ENCODE measurements around the gene CD164L2.

The CD164L2 gene

DNA sequence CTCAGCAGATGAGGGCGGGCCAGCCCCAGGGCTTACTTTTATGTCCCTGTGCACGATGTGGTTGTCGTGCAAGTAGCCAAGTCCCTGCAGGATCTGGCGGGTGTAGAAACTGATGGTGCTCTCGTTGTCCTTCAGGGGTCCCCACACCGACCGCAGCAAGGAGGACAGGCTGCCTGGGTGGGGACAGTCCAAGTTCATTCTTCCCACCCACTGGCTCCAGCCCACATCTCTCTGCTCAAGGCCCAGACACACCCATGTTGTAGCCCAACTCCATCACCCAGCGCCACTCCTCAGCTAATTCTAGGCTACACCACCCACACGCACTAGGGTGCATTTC lies 23.3 kb downstream of the CD164L2 start:
- no peak overlapping the region for H3K4me2 ChIP-seq (ENCODE audit: low read depth, low read length, poor library complexity, severe bottlenecking)
- no peak overlapping the region for H2AFZ ChIP-seq (ENCODE audit: low read length)
- no peaks in the 10 kb centered on the region for H3K9me3 ChIP-seq (ENCODE audit: insufficient read depth, low read depth, low read length)
- H3K4me3 ChIP-seq (ENCODE audit: low read length, poor library complexity, severe bottlenecking): no peak overlapping the region
- H4K20me1 ChIP-seq (ENCODE audit: insufficient read depth, low read length, poor library complexity, severe bottlenecking): no peaks in the 10 kb centered on the region
- no peak overlapping the region for H3K9ac ChIP-seq (ENCODE audit: low read depth, low read length, poor library complexity, severe bottlenecking)
- H3K4me1 ChIP-seq (ENCODE audit: insufficient read depth, low read length, poor library complexity, severe bottlenecking): peaks cover 3% of the 10 kb centered on the region
- no peaks in the 10 kb centered on the region for H3K9me2 ChIP-seq (replicated peaks; ENCODE audit: low read depth, low read length)
- TF ChIP-seq, protein P1, sequence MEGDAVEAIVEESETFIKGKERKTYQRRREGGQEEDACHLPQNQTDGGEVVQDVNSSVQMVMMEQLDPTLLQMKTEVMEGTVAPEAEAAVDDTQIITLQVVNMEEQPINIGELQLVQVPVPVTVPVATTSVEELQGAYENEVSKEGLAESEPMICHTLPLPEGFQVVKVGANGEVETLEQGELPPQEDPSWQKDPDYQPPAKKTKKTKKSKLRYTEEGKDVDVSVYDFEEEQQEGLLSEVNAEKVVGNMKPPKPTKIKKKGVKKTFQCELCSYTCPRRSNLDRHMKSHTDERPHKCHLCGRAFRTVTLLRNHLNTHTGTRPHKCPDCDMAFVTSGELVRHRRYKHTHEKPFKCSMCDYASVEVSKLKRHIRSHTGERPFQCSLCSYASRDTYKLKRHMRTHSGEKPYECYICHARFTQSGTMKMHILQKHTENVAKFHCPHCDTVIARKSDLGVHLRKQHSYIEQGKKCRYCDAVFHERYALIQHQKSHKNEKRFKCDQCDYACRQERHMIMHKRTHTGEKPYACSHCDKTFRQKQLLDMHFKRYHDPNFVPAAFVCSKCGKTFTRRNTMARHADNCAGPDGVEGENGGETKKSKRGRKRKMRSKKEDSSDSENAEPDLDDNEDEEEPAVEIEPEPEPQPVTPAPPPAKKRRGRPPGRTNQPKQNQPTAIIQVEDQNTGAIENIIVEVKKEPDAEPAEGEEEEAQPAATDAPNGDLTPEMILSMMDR (conservative IDR thresholded peaks at IDR 0.05; ENCODE audit: low read length): no peak
- TF ChIP-seq EZH2phosphoT487 (IDR thresholded peaks at IDR 0.05; ENCODE audit: borderline replicate concordance): no peak
- H3K79me2 ChIP-seq (ENCODE audit: insufficient read depth, low read length): no peaks in the 10 kb centered on the region
- H3F3A ChIP-seq (ENCODE audit: low read depth): no peaks in the 10 kb centered on the region
- H3K27me3 ChIP-seq (ENCODE audit: insufficient read depth, low read length, poor library complexity, severe bottlenecking): no peaks in the 10 kb centered on the region
- H3K36me3 ChIP-seq (ENCODE audit: insufficient read depth, low read length): no peaks in the 10 kb centered on the region

- H2AFZ ChIP-seq (ENCODE audit: low read length): no peak overlapping the region
- no peak overlapping the region for H3K9ac ChIP-seq (ENCODE audit: low read depth, low read length, poor library complexity, severe bottlenecking)
- no peak overlapping the region for H3K4me2 ChIP-seq (ENCODE audit: low read depth, low read length, poor library complexity, severe bottlenecking)
- no peaks in the 10 kb centered on the region for H4K20me1 ChIP-seq (ENCODE audit: insufficient read depth, low read length, poor library complexity, severe bottlenecking)
- H3K4me1 ChIP-seq (ENCODE audit: insufficient read depth, low read length, poor library complexity, severe bottlenecking): no peaks in the 10 kb centered on the region
- H3K9me2 ChIP-seq (replicated peaks; ENCODE audit: low read depth, low read length): no peaks in the 10 kb centered on the region
- no peaks in the 10 kb centered on the region for H3K36me3 ChIP-seq (ENCODE audit: insufficient read depth, low read length)
- no peaks in the 10 kb centered on the region for H3K79me2 ChIP-seq (ENCODE audit: insufficient read depth, low read length)
- no peaks in the 10 kb centered on the region for H3K9me3 ChIP-seq (ENCODE audit: insufficient read depth, low read depth, low read length)
- H3K4me3 ChIP-seq (ENCODE audit: low read length, poor library complexity, severe bottlenecking): no peak overlapping the region
- H3K27me3 ChIP-seq (ENCODE audit: insufficient read depth, low read length, poor library complexity, severe bottlenecking): no peaks in the 10 kb centered on the region
- TF ChIP-seq, protein P1 (conservative IDR thresholded peaks at IDR 0.05; ENCODE audit: low read length): no peak
- no peak for TF ChIP-seq EZH2phosphoT487 (IDR thresholded peaks at IDR 0.05; ENCODE audit: borderline replicate concordance)
- H3F3A ChIP-seq (ENCODE audit: low read depth): no peaks in the 10 kb centered on the region
Measured at GRCh38 chr1:27358928-27359313, 24.2 kb downstream of the CD164L2 start.

DNA sequence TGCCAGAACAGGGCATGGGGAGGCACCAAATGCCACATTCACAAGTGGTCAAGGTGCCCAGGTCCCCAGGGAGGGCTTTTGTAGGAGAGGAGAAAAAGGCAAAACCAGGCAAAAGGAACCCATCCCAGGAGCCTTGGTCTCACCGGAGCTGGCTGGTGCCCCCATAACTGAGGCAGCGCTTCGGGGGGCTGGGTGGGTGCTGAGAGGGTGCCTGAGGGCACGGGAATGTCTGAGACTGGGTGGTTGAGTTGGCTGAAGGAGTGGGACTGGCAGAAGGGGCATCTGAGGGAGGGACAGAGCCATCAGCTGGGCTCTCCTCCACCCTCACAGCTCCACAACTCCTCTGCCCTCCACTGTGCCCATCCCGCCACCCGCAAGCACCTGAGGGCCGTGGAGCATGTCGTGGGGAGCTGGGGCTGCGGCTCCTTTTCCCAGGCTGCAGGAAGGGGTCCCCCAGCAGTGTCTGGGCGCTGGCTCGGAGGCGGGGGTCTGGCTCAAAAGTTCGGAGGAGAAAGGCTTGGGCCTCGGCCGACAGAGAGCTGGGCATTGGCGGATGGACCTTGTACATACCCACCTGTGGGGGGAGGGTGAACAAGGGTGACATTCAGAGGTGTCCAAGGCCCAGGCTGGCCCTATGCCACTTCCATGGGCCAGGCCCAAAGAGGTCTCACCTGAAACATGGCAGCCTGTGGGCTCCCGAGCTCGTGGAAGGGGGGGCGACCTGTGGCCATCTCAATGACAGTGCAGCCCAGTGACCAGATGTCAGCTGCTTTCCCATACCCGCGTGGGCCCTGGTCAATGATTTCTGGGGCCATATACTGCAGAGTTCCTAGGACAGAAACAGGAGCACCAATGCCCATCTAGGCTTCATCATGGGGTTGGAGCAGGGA lies 24.9 kb downstream of the CD164L2 start:
- H3K9me3 ChIP-seq (ENCODE audit: insufficient read depth, low read depth, low read length): no peaks in the 10 kb centered on the region
- H4K20me1 ChIP-seq (ENCODE audit: insufficient read depth, low read length, poor library complexity, severe bottlenecking): no peaks in the 10 kb centered on the region
- no peak overlapping the region for H3K4me3 ChIP-seq (ENCODE audit: low read length, poor library complexity, severe bottlenecking)
- no peak overlapping the region for H3K9ac ChIP-seq (ENCODE audit: low read depth, low read length, poor library complexity, severe bottlenecking)
- no peaks in the 10 kb centered on the region for H3F3A ChIP-seq (ENCODE audit: low read depth)
- H2AFZ ChIP-seq (ENCODE audit: low read length): no peak overlapping the region
- H3K27me3 ChIP-seq (ENCODE audit: insufficient read depth, low read length, poor library complexity, severe bottlenecking): no peaks in the 10 kb centered on the region
- no peak for TF ChIP-seq EZH2phosphoT487 (IDR thresholded peaks at IDR 0.05; ENCODE audit: borderline replicate concordance)
- TF ChIP-seq, protein P1 (conservative IDR thresholded peaks at IDR 0.05; ENCODE audit: low read length): no peak
- no peaks in the 10 kb centered on the region for H3K36me3 ChIP-seq (ENCODE audit: insufficient read depth, low read length)
- H3K9me2 ChIP-seq (replicated peaks; ENCODE audit: low read depth, low read length): no peaks in the 10 kb centered on the region
- H3K4me2 ChIP-seq (ENCODE audit: low read depth, low read length, poor library complexity, severe bottlenecking): no peak overlapping the region
- H3K79me2 ChIP-seq (ENCODE audit: insufficient read depth, low read length): no peaks in the 10 kb centered on the region
- H3K4me1 ChIP-seq (ENCODE audit: insufficient read depth, low read length, poor library complexity, severe bottlenecking): no peaks in the 10 kb centered on the region

Measured in Loucy (cell line).